HG03342 (cell line): ENCODE results near the gene ELF2.
"Not testable (repeated sequence)": the region's sequence is repeated elsewhere in the genome, so short reads cannot be mapped to it uniquely, and the experiment has no call there.

Experiments used
- ATAC-seq: cut with Tn5 transposase; IDR thresholded peaks from one replicate; pipeline ENCODE4 v1.9.1; 2021; ENCODE audit warnings: mild to moderate bottlenecking, moderate library complexity; ENCODE audit not compliant: unreplicated experiment

ELF2 gene

GRCh38 chr4:139144911-139145551, 32.0 kb downstream of the ELF2 start:
- no peak for ATAC-seq

- no peak for ATAC-seq
These were observed 32.7 kb downstream of the ELF2 start for GRCh38 chr4:139144161-139144859.

- no peak for ATAC-seq
These were observed 34.0 kb downstream of the ELF2 start for GRCh38 chr4:139142980-139143379.

GRCh38 chr4:139142087-139142486, 34.9 kb downstream of the ELF2 start:
- peak; percentile 78 for ATAC-seq

GRCh38 chr4:139137763-139138162, 39.3 kb downstream of the ELF2 start:
- ATAC-seq: no peak

- no peak for ATAC-seq
These were observed 42.6 kb downstream of the ELF2 start for GRCh38 chr4:139134403-139134802.

- no peak for ATAC-seq
These were observed 45.7 kb downstream of the ELF2 start for GRCh38 chr4:139131209-139131870.

- ATAC-seq: no peak
These were observed 47.8 kb downstream of the ELF2 start for GRCh38 chr4:139129206-139129605.

GRCh38 chr4:139126898-139127297, 50.1 kb downstream of the ELF2 start:
- no peak for ATAC-seq

GRCh38 chr4:139123910-139124309, 53.1 kb downstream of the ELF2 start:
- no peak for ATAC-seq

- ATAC-seq: no peak
These were observed 58.7 kb downstream of the ELF2 start for GRCh38 chr4:139118365-139118764.

GRCh38 chr4:139115226-139115625, 61.8 kb downstream of the ELF2 start:
- no peak for ATAC-seq

- not testable (repeated sequence) for ATAC-seq
These were observed 62.2 kb downstream of the ELF2 start for GRCh38 chr4:139114795-139115194.

GRCh38 chr4:139112650-139113049, 64.4 kb downstream of the ELF2 start:
- ATAC-seq: no peak

GRCh38 chr4:139108567-139109128, 68.4 kb downstream of the ELF2 start:
- no peak for ATAC-seq

GRCh38 chr4:139099366-139099982, 77.5 kb downstream of the ELF2 start:
- ATAC-seq: peak; percentile 94

- ATAC-seq: no peak
These were observed 84.7 kb downstream of the ELF2 start for GRCh38 chr4:139092271-139092670.

- no peak for ATAC-seq
These were observed 91.9 kb downstream of the ELF2 start for GRCh38 chr4:139085141-139085540.

GRCh38 chr4:139084804-139085093, 92.3 kb downstream of the ELF2 start:
- no peak for ATAC-seq

- peak; percentile 48 for ATAC-seq
These were observed 92.8 kb downstream of the ELF2 start for GRCh38 chr4:139083956-139084803.

- ATAC-seq: peak; percentile 27
These were observed 93.4 kb downstream of the ELF2 start for GRCh38 chr4:139083607-139083955.
